ENCODE data around the gene FCN3. TPM values are rescaled to one million over a fixed set of nuclear protein-coding genes. Genes with fewer than 3 reads are reported as not detected.

Gene FCN3
- total RNA-seq, 1 donor from 2014 or later, result not detected

DNA sequence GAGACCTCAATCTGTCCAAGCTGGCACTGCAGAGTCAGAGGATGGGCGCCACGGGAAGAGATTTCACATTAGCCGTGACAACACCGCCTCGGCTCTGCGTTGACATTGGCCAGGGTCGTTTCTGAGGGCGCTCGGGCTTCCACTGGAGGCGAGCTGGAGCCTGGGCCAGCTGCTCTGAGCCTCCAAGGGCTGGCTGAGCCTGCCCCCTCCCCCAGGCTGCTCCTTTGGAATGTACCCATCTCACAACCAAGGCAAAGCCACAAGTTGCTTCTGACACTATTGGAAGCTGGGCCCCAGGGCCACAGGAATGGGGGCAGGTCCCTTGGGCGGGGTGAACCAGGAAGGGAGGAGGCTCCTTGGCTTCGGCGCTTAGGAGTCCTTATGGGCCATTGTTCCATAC lies 30.4 kb upstream of the FCN3 start:
- H3K4me3 ChIP-seq (ENCODE audit: low read depth, low read length), result no peak overlapping the region
- no peak for DNase-seq (ENCODE audit: low read depth)
- TF ChIP-seq, protein P1, sequence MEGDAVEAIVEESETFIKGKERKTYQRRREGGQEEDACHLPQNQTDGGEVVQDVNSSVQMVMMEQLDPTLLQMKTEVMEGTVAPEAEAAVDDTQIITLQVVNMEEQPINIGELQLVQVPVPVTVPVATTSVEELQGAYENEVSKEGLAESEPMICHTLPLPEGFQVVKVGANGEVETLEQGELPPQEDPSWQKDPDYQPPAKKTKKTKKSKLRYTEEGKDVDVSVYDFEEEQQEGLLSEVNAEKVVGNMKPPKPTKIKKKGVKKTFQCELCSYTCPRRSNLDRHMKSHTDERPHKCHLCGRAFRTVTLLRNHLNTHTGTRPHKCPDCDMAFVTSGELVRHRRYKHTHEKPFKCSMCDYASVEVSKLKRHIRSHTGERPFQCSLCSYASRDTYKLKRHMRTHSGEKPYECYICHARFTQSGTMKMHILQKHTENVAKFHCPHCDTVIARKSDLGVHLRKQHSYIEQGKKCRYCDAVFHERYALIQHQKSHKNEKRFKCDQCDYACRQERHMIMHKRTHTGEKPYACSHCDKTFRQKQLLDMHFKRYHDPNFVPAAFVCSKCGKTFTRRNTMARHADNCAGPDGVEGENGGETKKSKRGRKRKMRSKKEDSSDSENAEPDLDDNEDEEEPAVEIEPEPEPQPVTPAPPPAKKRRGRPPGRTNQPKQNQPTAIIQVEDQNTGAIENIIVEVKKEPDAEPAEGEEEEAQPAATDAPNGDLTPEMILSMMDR (conservative IDR thresholded peaks at IDR 0.05; ENCODE audit: low read depth, low read length), result no peak

DNA sequence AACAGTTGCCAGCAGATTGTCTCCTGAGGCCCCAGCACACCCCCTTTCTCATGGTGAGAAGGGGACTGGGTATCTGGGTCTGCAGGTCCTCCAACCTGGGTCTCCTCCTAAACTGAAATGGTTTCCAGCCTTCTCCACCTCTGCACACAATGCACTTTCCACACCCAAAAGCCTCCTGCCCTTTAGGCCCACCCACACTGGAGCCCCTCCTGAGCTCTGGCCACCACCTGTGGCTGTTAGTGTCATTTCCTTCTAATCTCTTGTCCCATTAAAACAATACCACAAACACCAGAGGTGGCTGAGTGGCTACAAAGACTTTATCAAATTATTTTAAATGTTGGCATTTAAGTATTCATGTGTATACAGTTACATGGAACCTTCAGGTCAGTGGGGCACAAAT lies 29.3 kb upstream of the FCN3 start:
- H3K4me3 ChIP-seq (ENCODE audit: low read depth, low read length), result no peak overlapping the region
- TF ChIP-seq, protein P1 (conservative IDR thresholded peaks at IDR 0.05; ENCODE audit: low read depth, low read length), result no peak
- DNase-seq (ENCODE audit: low read depth), result no peak

DNA sequence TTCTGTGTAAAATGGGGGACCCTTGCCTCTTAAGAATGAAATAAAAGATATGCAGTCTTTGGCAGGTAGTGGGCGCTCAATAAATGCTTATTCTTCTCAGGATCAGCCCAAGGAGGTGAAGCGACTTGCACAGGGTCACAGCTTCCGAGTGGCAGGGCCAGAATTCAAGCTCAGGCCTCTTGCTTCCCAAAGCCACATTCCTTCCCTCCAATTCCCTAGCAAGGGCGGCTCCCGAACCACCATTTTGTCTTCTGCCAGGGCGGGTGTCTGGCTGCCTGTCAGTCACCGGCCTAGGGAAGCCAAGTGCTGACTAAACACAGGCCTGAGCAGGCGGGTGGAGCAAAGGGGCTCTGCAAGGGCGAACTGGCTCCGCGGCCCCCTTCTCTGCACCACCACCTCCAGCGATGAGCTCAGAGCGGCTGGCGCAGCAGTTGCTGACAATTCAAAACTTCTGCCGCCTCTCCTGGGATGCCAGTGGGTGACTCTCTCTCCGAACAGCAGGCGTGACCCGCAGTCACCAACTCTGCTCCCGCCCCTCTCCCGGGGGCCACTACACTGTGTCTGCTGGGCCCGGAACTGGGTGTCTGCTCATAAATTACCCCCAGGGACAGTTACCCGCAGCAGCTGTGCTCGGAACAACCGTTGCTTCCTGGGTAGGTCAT lies 28.6 kb upstream of the FCN3 start:
- H3K4me3 ChIP-seq (ENCODE audit: low read depth, low read length), result no peak overlapping the region
- TF ChIP-seq, protein P1 (conservative IDR thresholded peaks at IDR 0.05; ENCODE audit: low read depth, low read length), result peak; percentile 37
- DNase-seq (ENCODE audit: low read depth), result no peak

DNA sequence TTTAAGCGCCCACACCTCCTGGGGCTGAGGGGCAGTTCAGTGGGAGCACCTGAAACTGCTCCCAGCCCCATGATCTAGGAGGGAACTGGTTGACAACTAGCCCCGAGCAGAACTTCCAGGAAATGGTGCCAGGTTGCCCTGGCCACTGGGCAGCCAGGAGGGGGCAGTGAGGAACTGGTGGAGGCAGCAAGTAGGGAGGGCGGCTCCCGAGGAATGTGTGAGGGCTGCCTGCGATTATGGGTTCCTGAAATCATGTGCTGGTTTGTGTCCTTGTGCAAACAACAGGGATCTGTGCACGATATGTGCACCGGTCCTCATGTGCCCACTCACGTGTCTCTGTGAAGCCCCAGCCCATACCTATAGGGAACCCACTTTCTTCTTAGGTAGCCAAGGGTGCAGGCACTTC lies 27.7 kb upstream of the FCN3 start:
- H3K4me3 ChIP-seq (ENCODE audit: low read depth, low read length), result no peak overlapping the region
- no peak for DNase-seq (ENCODE audit: low read depth)
- TF ChIP-seq, protein P1 (conservative IDR thresholded peaks at IDR 0.05; ENCODE audit: low read depth, low read length), result peak; percentile 81

DNA sequence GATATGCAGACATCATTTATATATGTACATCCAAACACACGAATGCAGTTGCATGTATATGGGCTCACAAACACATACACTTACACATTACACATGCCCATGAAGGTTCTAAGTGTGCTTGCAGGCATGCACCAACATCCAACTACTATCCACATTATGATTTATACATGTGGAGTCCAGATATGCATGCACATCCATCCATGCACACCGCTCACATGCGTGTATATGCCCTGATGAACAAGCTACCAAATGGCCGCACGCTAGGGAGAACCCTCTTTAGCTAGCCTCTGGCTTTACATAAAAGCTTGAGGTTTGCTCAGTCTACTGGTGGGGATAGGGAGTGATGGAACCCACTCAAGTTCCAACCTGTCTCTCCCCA lies 26.3 kb upstream of the FCN3 start:
- DNase-seq (ENCODE audit: low read depth), result no peak
- TF ChIP-seq, protein P1 (conservative IDR thresholded peaks at IDR 0.05; ENCODE audit: low read depth, low read length), result no peak
- H3K4me3 ChIP-seq (ENCODE audit: low read depth, low read length), result no peak overlapping the region

DNA sequence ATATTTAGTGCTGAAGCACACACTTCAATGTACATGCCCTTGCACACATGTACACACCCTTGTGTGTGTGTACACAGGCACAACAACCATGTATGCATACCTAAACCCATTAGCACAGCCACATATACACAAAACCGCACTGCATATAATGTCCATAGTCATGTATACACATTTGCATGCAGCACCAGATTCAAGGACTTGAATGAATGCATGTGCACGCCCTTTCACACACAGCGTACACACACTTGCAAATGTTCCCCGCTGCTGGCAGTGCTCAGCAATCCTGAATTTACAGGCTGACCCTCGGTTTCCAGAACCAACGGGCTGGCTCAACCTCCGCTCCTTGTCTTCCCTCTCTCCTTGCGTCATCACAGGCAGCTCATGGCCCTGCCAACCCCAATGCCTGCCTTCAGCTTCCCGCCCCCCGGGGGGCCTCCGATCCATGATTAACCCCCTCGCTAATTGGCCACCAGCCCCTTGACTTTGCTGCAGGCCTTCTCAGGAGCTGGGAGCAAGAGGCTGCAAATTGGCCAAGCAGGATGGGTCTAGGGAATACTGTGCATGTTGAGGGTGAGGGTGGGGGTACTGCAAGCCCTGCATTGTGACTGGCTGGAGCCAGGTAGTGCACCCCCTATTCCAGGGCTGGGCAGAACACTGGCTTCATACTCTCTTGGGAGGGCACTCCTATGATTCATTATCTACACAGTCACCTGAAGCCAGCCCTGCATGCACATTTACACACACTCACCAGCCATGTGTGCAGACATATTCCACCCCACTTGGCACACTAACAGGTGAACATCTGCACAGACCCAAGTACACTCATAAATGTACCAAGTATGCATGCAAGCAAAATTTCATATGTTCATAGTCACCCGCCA lies 25.7 kb upstream of the FCN3 start:
- H3K4me3 ChIP-seq (ENCODE audit: low read depth, low read length), result no peak overlapping the region
- no peak for DNase-seq (ENCODE audit: low read depth)
- TF ChIP-seq, protein P1 (conservative IDR thresholded peaks at IDR 0.05; ENCODE audit: low read depth, low read length), result no peak

Measured in epithelial cell of proximal tubule (primary cell).